ENCODE data around the gene ANGEL2. TPM values are rescaled to one million over a fixed set of nuclear protein-coding genes. Genes with fewer than 3 reads are reported as not detected.

The ANGEL2 gene
- total and polyA plus RNA-seq, 2 of the 4 experiments (the other 2 are of a cell fraction), result 13.4 to 44.1 TPM

- H3K36me3 ChIP-seq (ENCODE audit: control insufficient read depth, insufficient read depth, low read length), result peaks cover 12% of the 10 kb centered on the region
- no peaks in the 10 kb centered on the region for H4K20me1 ChIP-seq (ENCODE audit: insufficient read depth, low read length)
- TF ChIP-seq RFX5 (IDR thresholded peaks at IDR 0.05; ENCODE audit: low read depth, low read length), result no peak
- no peak for TF ChIP-seq CEBPB (IDR thresholded peaks at IDR 0.05; ENCODE audit: low read depth, low read length)
- no peak for TF ChIP-seq RCOR1 (IDR thresholded peaks at IDR 0.05; ENCODE audit: insufficient replicate concordance, low read length)
- TF ChIP-seq BHLHE40 (IDR thresholded peaks at IDR 0.05; ENCODE audit: low read depth, low read length), result no peak
- TF ChIP-seq POLR2A (IDR thresholded peaks at IDR 0.05; ENCODE audit: low read depth, low read length), result no peak
- TF ChIP-seq MAFK (IDR thresholded peaks at IDR 0.05; ENCODE audit: low read depth, low read length), result no peak
- TF ChIP-seq NFE2L2 (IDR thresholded peaks at IDR 0.05; ENCODE audit: low read depth, low read length), result no peak
- TF ChIP-seq, protein P1, sequence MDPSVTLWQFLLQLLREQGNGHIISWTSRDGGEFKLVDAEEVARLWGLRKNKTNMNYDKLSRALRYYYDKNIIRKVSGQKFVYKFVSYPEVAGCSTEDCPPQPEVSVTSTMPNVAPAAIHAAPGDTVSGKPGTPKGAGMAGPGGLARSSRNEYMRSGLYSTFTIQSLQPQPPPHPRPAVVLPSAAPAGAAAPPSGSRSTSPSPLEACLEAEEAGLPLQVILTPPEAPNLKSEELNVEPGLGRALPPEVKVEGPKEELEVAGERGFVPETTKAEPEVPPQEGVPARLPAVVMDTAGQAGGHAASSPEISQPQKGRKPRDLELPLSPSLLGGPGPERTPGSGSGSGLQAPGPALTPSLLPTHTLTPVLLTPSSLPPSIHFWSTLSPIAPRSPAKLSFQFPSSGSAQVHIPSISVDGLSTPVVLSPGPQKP (IDR thresholded peaks at IDR 0.05; ENCODE audit: borderline replicate concordance, low read depth, low read length), result no peak
- TF ChIP-seq FOS (IDR thresholded peaks at IDR 0.05; ENCODE audit: low read depth, low read length), result no peak
- no peak for TF ChIP-seq SMC3 (IDR thresholded peaks at IDR 0.05; ENCODE audit: low read depth, low read length)
- no peak for TF ChIP-seq MXI1 (IDR thresholded peaks at IDR 0.05; ENCODE audit: borderline replicate concordance, low read depth, low read length)
- no peak for TF ChIP-seq USF2 (IDR thresholded peaks at IDR 0.05; ENCODE audit: low read depth, low read length)
- TF ChIP-seq MAZ (IDR thresholded peaks at IDR 0.05; ENCODE audit: borderline replicate concordance, low read depth, low read length), result no peak
- no peak for TF ChIP-seq CTCF (conservative IDR thresholded peaks at IDR 0.05; ENCODE audit: low read depth, low read length)
- no peak for TF ChIP-seq RAD21 (IDR thresholded peaks at IDR 0.05; ENCODE audit: low read length)
- no peak for TF ChIP-seq CHD1 (IDR thresholded peaks at IDR 0.05; ENCODE audit: low read depth, low read length)
- H3K79me1 ChIP-seq (ENCODE audit: low read depth in 1 of 2, low read length in 2 of 2), result peaks cover 14% of the 10 kb centered on the region in 2 experiments; a peak in 3 of 4 replicates
- H4K5ac ChIP-seq (ENCODE audit: low read depth, low read length), result no peak overlapping the region
- WGBS, 2 experiments (ENCODE audit: extremely low coverage in 2 of 2, insufficient read length in 1 of 2), result no CpG with 5 or more reads among the region's 2 CpGs
- no peak overlapping the region for H3K4me2 ChIP-seq (ENCODE audit: low read depth, low read length)
- no peak overlapping the region for H4K91ac ChIP-seq (ENCODE audit: insufficient read depth, low read depth, low read length)
- intact Hi-C loops (cut with micrococcal nuclease), result no loop called here
- ATAC-seq (ENCODE audit: low read depth), result no peak
- H3K14ac ChIP-seq (replicated peaks; ENCODE audit: low read depth, low read length), result no peak overlapping the region
- H2BK20ac ChIP-seq (ENCODE audit: low read depth, low read length), result no peak overlapping the region
- no peak overlapping the region for H3K56ac ChIP-seq (ENCODE audit: extremely low read depth, insufficient read depth, low read length)
- H3K23ac ChIP-seq (ENCODE audit: low read depth, low read length), result no peak overlapping the region
- H3K4me3 ChIP-seq (ENCODE audit: insufficient read depth, low read depth, low read length), result no peak overlapping the region
- H3K4ac ChIP-seq (ENCODE audit: low read depth, low read length), result no peak overlapping the region
- BruUV-seq (replicated peaks), result no TSS peak
- no peak overlapping the region for H2AK9ac ChIP-seq (replicated peaks; ENCODE audit: low read depth, low read length, poor library complexity)
- no peak overlapping the region for H2AK5ac ChIP-seq (ENCODE audit: low read depth, low read length)
- H3K9ac ChIP-seq (ENCODE audit: low read depth, low read length), result no peak overlapping the region
- no peak overlapping the region for H4K8ac ChIP-seq (ENCODE audit: low read depth in 2 of 2, low read length in 2 of 2)
- no peak for DNase-seq
- ChIA-PET CTCF (no interaction called here), POLR2A (ENCODE audit: unreplicated experiment) (no interaction called here)
- no peak overlapping the region for H2BK120ac ChIP-seq (ENCODE audit: low read depth, low read length)
- H3K18ac ChIP-seq (ENCODE audit: low read depth, low read length), result no peak overlapping the region
- H3K27me3 ChIP-seq (ENCODE audit: control insufficient read depth, insufficient read depth, low read length), result no peaks in the 10 kb centered on the region
- no peak overlapping the region for H2AFZ ChIP-seq (replicated peaks; ENCODE audit: low read length, poor library complexity)
- no peaks in the 10 kb centered on the region for H3K9me1 ChIP-seq (ENCODE audit: insufficient read depth, low read length)
- H2BK15ac ChIP-seq (ENCODE audit: low read depth, low read length), result no peak overlapping the region
- no peaks in the 10 kb centered on the region for H3K9me3 ChIP-seq (ENCODE audit: control insufficient read depth, insufficient read depth, low read length)
- no peaks in the 10 kb centered on the region for H3K4me1 ChIP-seq (ENCODE audit: control insufficient read depth, insufficient read depth, low read length)
- dilution Hi-C loops (cut with HindIII; ENCODE audit: low sequenced_read_pairs, unreplicated experiment), result no loop called here
- no peak overlapping the region for H3K27ac ChIP-seq (ENCODE audit: insufficient read depth, low read length)
- in situ Hi-C loops (cut with MboI; ENCODE audit: low sequenced_read_pairs), result no loop called here
- no peak overlapping the region for H2BK5ac ChIP-seq (ENCODE audit: low read depth, low read length, poor library complexity, severe bottlenecking)
Measured at GRCh38 chr1:213008564-213008963, 7.1 kb downstream of the ANGEL2 start.
